ENCODE data around the gene CPPED1.

Gene CPPED1

DNA sequence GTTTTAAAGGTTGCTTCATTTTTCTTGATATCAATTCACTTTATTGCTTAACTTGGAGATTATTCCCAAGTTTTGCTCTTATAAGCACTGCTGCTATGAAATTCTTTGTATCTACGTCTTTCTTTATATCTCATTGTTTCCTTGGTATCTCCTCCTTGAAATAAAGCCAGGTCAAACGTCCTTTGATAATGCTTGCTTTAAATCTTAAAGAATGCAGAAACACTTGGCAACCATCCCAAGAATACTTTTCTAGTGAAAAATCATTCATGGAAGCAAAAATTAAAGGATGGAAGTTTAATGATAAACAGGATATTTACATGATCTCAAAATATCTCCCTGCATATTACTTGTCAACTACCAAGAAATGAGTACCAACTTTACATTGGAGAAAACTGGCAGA is 175.2 kb downstream of the CPPED1 start:
- no peak for DNase-seq

DNA sequence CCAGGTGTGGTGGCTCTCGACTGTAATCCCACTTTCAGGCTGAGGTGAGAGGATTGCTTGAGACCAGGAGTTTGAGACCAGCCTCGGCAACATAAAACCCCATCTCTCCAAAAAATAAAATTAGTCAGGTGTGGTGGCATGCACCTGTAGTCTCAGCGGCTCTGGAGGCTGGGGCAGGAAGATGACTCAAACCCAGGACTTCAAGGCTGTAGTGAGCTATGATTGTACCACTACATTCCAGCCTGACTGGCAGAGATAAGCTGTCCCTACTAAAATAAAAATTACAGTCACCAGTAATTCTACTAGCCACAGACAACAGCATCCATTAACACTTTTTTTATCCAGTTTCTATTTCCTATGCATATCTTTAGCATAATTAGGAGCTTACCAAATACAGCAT is 176.3 kb downstream of the CPPED1 start:
- no peak for DNase-seq

DNA sequence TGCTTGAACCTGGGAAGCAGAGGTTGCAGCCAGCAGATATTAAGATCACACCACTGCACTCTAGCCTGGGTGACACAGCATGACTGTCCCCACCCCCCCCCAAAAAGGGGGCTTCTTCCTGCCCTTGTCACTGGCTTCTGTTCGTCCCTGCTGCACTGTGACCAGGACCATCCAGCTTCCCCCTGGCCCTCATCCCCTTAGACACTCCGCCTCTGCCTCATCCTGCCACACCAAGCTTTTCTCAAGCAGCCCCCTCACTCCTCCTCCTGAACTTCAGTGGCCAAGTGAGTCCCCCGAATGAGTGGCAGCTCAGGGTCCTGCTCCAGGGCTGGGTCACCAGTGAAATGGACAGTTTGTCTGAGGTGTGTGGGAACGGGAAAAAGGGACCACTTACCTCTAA is 177.3 kb downstream of the CPPED1 start:
- no peak for DNase-seq

DNA sequence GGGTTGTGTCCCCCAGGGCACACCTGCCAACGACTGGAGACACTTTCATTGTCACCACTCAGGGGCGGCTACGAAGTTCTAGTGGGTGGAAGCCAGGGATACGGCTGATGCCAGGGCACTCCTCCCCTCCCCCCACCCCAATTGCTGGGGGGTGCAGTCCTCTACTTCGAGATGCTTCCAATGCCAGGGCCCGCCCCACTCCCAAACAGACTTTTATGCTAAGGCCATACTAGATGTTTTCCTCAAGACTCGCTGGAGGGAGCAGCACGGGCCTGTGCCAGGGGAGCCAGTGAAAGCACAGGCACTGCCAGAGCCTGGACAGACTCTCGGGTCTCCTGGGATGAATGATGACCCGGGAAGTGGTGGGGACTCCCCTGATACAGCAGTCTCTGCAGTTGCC is 178.0 kb downstream of the CPPED1 start:
- DNase-seq, result no peak

DNA sequence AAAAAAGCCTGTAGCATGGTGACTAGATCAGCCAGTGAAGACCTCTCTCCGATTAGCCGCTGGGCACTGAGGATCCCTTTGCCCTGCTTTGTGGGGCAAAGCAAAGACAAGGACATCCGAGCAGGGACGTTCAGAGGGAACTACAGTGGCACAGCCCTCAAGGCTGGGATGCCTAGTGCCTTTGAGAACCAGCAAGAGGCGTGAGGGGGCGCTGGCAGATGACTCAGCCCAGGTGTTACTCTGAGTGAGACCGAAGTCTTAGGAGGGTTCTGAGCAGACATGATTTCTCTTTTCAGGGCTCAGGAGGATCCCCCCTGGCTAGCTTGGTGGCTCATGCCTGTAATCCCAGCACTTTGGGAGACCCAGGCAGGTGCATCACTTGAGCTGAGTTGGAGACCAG is 178.6 kb downstream of the CPPED1 start:
- no peak for DNase-seq

DNA sequence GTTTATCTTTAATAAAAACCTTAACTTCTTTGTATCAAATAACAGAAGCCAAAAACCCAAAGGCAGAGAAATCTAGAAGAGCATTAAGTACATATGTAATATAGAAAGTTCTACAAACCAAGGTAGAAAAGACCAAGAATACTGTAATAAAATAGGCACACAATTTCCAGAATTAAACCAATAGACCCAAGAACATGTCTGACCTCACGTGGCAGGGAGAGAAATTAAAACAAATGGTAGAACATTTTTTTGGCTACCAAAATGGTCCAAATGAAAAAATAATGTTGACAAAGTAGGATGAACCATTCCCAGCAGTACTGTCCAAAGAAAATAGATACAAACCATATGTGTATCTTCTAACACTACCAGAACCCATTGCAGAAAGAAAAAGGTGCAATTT is 183.5 kb downstream of the CPPED1 start:
- DNase-seq, result no peak

DNA sequence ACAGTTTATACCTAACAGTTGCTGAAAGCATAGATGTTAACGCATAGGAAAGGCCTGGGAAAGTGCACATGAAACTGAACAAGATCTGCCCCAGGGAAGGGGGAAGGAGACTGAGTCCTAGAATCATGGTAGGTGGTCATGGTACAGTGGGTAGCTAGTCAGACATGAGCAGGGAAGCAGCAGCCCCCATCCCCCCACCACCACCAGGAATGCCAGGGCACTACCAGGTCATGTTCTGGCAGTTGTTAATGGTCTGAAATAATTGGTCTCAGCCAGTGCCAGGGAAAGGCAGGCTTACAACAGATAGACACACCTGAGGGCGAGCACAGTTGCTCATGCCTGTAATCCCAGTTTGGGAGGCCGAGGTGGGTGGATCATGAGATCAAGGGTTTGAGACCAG is 185.2 kb downstream of the CPPED1 start:
- DNase-seq, result no peak

DNA sequence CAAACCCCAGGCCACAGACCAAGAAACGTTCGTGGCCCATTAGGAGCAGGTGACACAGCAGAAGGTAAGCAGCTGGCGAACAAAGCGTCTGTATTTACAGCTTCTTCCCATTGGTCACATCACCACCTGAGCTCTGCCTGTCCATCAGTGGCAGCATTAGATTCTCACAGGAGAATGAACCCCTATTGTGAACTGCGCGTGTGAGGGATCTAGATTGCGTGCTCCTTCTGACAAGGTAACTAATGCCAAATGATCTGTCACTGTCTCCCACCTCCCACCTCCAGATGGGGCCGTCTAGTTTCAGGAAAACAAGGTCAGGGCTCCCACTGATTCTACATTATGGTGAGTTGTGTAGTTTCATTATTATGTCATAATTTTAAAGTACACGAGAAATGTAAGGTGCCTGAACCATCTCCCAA is 186.3 kb downstream of the CPPED1 start:
- no peak for DNase-seq

DNA sequence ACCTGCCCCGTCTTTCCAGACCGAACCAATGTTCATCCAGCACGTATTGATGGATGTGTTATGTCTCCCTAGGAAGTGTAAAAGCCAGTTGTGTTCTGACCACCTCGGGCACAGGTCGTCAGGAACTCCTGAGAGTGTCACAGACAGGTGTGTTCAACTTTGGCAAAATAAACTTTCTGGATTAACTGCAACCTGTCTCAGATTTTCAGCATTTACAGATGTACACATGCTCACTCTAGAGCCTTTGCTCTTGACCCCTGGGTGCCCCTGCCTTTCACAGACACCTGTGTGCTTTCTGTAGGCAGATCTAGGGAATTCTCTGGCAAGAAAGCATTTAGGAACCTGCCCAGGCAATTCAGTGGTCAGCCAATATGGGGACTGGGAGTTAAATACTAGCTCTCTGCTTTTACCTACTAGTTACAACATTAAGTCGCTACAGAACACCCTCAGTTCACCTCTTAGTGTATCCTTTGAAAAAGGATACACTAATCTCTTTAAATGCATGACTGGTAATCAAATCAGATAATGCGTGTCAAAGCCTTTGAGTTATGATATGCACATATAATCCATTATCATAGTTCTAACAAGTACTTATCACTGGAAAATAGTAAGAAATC is 188.9 kb downstream of the CPPED1 start:
- DNase-seq, result no peak

DNA sequence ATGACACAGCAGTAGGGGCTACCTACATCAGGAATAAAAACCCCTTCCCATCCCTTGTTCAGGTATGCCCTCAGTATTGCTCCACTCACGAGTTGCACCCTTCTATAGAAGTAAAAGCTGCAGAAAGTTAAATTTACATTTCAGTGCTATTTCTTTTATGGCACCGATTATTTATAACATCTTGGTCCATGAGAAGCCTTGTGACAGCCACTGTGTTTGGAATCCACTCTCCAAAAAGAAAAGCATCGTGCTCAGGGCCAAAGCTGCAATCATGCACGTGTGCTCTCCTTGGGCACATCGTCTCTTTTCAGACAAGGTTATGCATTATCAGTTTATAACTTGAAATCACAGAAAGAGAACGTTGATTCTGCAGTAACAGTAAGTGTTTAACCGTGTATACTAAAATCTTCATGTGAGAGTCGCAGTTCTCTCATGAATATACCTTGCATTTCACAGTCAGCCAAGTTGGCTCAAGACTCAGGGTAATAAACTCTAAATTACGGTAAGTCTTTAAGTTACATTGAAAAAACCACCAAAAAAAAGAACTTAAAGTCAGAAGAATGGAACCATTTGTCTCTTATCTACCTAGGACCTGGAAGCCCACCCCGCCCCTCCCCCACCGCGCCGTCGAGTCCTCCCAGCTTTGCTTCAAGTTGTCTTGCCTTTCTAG is 189.6 kb downstream of the CPPED1 start:
- DNase-seq, result no peak

DNA sequence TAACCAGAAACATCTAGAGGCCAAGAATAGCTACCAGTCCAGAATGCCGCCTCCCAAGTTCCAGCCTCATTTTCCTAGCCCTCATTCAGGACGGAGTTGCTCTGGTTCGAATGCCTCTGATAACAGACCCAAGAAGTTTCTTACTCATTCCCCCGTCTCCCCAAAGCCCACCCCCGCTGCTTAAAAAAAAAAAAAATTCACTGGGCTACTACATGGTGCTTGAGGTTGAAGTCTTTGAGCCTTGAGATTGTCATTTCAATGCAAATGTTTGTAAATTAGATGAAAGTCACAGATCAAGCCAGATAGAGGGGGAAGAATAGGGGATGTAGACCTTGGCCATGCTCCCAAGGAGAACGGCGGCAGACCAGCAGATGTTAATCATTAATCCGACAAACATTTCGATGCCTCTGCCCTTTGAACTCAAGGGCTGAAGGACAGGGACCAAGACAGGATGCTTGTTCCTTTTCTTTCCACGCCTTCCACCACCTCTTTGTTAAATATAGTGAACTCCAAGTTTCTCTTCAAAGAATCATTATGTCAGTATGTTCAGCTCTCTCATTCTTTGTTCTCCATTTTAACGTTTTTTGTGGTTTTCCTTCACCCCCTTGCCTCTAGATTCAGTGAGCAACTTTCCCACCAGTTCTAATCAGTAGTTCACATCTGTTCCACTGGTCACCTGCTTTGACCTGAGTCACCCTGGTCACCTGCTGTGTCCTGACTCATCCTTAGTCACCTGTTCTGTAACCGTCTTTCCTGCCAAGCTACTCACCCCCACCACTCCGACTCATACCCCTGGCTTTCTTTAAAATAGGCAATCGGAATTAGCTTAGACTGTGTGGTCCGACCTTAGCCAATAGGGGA is 190.3 kb downstream of the CPPED1 start:
- no peak for DNase-seq

DNA sequence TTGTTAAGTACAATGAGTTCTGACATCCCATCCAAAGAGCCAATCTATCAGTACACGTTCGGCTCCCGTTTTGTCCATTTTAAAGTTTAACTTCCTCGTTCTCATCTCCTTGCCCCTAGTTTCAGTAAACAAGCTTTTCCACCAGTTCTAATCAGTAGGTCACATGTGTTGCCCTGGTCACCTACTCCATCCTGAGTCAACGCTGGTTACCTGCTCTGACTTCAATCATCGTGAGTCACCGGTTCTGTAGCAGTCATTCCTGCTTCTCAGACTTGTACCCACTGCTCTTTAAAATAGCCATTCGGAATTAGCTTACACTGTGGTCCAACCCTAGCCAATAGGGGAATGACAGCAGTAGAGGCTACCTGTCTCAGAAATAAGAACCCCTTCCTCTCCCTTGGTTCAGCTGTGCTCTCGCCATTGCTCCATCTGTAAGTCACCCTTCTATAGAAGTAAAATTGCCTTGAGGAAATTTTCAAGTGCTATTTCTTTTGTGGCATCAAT is 191.0 kb downstream of the CPPED1 start:
- no peak for DNase-seq

DNA sequence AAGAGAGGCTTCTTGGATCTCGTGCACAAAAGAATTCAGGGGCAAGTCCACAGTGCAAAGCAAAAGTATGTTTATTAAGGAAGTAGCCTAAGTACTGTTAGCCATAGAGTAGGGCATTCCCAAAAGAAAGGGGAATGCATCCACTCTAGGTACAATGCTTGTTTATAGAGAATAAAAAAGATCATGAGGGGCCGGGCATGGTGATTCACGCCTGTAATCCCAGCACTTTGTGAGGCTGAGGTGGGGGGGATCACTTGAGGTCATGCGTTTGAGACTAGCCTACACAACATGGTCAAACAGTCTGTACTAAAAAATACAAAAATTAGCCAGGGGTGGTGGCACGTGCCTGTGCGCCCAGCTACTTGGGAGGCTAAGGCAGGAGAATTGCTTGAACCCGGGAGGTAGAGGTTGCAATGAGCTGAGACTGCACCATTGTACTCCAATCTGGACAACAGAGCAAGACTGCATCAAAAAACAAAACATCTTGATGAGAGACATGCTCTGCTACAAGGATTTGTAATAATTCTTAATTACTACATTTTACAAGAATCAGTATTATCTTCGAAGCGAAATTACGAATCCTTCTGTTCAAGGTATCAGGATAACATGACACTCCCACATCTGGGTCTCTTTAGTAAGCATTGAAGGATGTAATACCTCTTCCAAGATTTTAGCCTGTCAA is 191.6 kb downstream of the CPPED1 start:
- no peak for DNase-seq

DNA sequence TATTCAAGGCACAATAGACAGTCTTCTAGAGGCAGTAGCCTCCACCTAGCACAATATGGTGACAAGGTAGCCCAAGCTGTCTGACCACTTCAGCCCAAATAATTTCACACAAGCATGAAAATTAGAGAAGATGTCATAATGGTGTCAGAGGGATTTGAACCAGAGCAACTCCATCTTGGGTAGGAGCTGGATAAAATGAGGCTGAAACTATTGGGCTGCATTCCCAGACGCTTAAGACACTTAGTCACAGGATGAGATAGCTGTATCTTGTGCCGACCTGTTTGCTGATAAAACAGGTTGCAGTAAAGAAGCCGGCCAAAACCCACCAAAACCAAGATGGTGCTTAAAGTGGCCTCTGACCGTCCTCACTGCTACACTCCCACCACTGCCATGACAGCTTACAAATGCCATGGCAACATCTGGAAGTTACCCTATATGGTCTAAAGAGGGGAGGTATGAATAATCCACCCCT is 192.6 kb downstream of the CPPED1 start:
- DNase-seq, result no peak

DNA sequence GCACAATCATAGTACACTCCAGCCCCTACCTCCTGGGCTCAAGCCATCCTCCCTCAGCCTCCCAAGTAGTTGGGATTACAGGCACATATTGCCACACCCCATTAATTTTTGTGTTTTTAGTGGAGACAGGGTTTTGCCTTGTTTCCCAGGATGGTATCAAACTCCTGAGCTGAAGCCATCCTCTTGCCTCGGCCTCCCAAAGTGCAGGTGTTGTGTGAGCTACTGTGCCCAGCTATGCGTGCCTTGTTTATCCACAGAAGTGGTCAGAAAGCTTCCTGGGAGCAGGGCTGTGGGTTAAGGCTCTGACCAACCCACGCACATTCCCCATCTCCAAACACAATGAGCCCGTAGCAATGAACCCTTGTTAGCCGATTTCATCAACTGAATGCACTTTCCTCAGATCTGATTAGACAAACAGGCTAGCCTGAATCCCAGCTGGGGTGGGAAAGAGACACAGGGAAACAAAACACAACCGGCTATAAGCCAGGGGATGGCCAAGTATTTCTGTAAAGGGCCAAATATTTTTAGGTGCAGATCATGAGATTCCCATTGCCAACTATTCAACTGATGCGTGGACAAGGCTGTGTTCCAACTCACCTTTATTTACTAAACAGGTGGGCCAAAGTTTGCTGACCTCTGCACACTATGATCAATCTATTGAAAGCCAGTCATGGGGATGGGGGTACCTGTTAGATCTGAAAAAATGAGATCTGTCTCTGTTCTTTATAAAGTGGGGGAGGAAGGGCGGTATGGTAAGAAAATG is 193.6 kb downstream of the CPPED1 start:
- no peak for DNase-seq

Data from NCI-H1436 treated with DMSO at 0.1 percent for 48 hours (cell line).